Measurements from ENCODE around the gene TNFSF8. TPM values are rescaled to one million over a fixed set of nuclear protein-coding genes. Genes with fewer than 3 reads are reported as not detected.

The TNFSF8 gene
- polyA plus RNA-seq, 1 of the 3 experiments (the other 2 are of a cell fraction) = not detected

- no peak for TF ChIP-seq USF2 (IDR thresholded peaks at IDR 0.05; ENCODE audit: borderline replicate concordance, low read depth, low read length)
Observed at GRCh38 chr9:114860187-114860586, 70.2 kb downstream of the TNFSF8 start (continued).

GRCh38 chr9:114856942-114857315 lies 73.5 kb downstream of the TNFSF8 start:
- WGBS (ENCODE audit: low lambda C conversion rate) = 67% methylated on average over 2 of the region's 2 CpGs
- peaks cover 15% of the 10 kb centered on the region for H3F3A ChIP-seq (replicated peaks; ENCODE audit: insufficient read depth)
- H3K36me3 ChIP-seq (replicated peaks in 1 of 2; ENCODE audit: control insufficient read depth in 1 of 2, insufficient read depth in 2 of 2, low read length in 1 of 2) = no peaks in the 10 kb centered on the region
- H3K4me3 ChIP-seq (ENCODE audit: low read depth in 2 of 2, low read length in 1 of 2) = no peak overlapping the region
- H3K9me2 ChIP-seq = no peaks in the 10 kb centered on the region
- no peaks in the 10 kb centered on the region for H3K9me3 ChIP-seq
- no peaks in the 10 kb centered on the region for H3K27me3 ChIP-seq (ENCODE audit: insufficient read depth)
- H3K79me2 ChIP-seq (ENCODE audit: insufficient read depth) = no peaks in the 10 kb centered on the region
- no peaks in the 10 kb centered on the region for H4K20me1 ChIP-seq (ENCODE audit: insufficient read depth)
- TF ChIP-seq EP300 (IDR thresholded peaks at IDR 0.05; ENCODE audit: borderline replicate concordance in 1 of 2, low read depth in 1 of 2, low read length in 1 of 2) (no peak), NRF1 (IDR thresholded peaks at IDR 0.05; ENCODE audit: low read depth, low read length) (no peak), IRF3 (IDR thresholded peaks at IDR 0.05; ENCODE audit: low read depth, low read length) (no peak), POLR2AphosphoS5 (IDR thresholded peaks at IDR 0.05; ENCODE audit: low read depth, low read length) (no peak), FOXM1 (IDR thresholded peaks at IDR 0.05; ENCODE audit: low read depth) (no peak), RFX5 (IDR thresholded peaks at IDR 0.05; ENCODE audit: low read length) (no peak), CHD2 (IDR thresholded peaks at IDR 0.05; ENCODE audit: low read length, partially characterized antibody) (no peak), NFIC (IDR thresholded peaks at IDR 0.05; ENCODE audit: borderline replicate concordance) (no peak), ELF1 (IDR thresholded peaks at IDR 0.05) (no peak), CTCF (IDR thresholded peaks at IDR 0.05) (no peak), MXI1 (IDR thresholded peaks at IDR 0.05; ENCODE audit: low read depth, low read length) (no peak)
- peak overlapping the region; percentile 63 for H3K4me2 ChIP-seq
- ChIA-PET CTCF (no interaction called here), POLR2A (no interaction called here)
- peak overlapping the region; percentile 62 to 92; a peak in 3 of 4 replicates for H3K27ac ChIP-seq (ENCODE audit: low read depth in 2 of 2, low read length in 1 of 2)
- H3K9ac ChIP-seq = peak overlapping the region; percentile 48; the same call in 1 of the 2 replicates
- no peak overlapping the region for H2AFZ ChIP-seq (ENCODE audit: low read depth)
- no peak for DNase-seq
- peaks cover 0 to 18% of the 10 kb centered on the region in 2 experiments; a peak in 3 of 4 replicates for H3K4me1 ChIP-seq (ENCODE audit: control insufficient read depth in 1 of 2, insufficient read depth in 2 of 2, low read depth in 1 of 2, low read length in 1 of 2)

All from SK-N-SH (cell line).